GM12878 (cell line): ENCODE results near the gene KRTAP5-6. TPM values are rescaled to one million over a fixed set of nuclear protein-coding genes. Genes with fewer than 3 reads are reported as not detected.
"Not testable (repeated sequence)": the region's sequence is repeated elsewhere in the genome, so short reads cannot be mapped to it uniquely, and the experiment has no call there.

Experiments used
- ATAC-seq: fragments of 200-7000 bp; cut with Tn5 transposase; 3 replicates; pipeline ENCODE4 v1.9.1; 2020; ENCODE audit warnings: mild to moderate bottlenecking, moderate library complexity
- BruUV-seq: library from RNA; stranded (reverse); fragments of 400-500 nt; replicated peaks from 2 replicates; lab custom pipeline; 2021; lab: Mats Ljungman, UMichigan
- CTCF ChIA-PET: fragments of 300-600 bp; sonication (Branson Sonifier 250); formaldehyde crosslinking; extraction: SDS; loops from one replicate; lab custom pipeline; 2021; ENCODE audit warnings: inconsistent platforms; lab: Yijun Ruan, JAX
- POLR2A ChIA-PET: fragments of 350-600 bp; formaldehyde crosslinking; extraction: SDS; loops from one replicate; lab custom pipeline; 2021; ENCODE audit warnings: inconsistent platforms; lab: Charles Lee
- RAD21 ChIA-PET: fragments of 300-600 bp; sonication (Branson Sonifier 250); formaldehyde crosslinking; loops from one replicate; lab custom pipeline; 2023; ENCODE audit warnings: antibody characterized with exemption; ENCODE audit not compliant: unreplicated experiment; lab: Charles Lee
- SMC1A ChIA-PET: fragments of 300-600 bp; sonication (Branson Sonifier 250); formaldehyde crosslinking; loops from one replicate; lab custom pipeline; 2023; ENCODE audit not compliant: unreplicated experiment, uncharacterized antibody; lab: Charles Lee
- DNase-seq: peaks from one replicate; pipeline ENCODE4 v3.0.0-alpha.2; 2011; ENCODE audit warnings: low read depth, low spot score
- FAIRE-seq: peaks from 3 replicates; lab custom pipeline; 2011; peaks lifted over from hg19 to GRCh38; lab: Jason Lieb, UNC
- H2AFZ ChIP-seq: 2 replicates; pipeline ENCODE4 v1.6.0; 2011; ENCODE audit warnings: low read depth, low read length, control low read depth; ENCODE audit not compliant: control insufficient read depth
- H3K27ac ChIP-seq: 2 replicates; pipeline ENCODE4 v1.5.1; 2011; ENCODE audit warnings: control low read depth; ENCODE audit not compliant: control insufficient read depth, insufficient read depth
- H3K27me3 ChIP-seq, 2 experiments: replicated peaks in 1 of 2; 2 replicates each; pipeline versions ENCODE4 v1.6.0 to v1.6.1; 2011; ENCODE audit warnings: low read length in 1 of 2; ENCODE audit not compliant: control insufficient read depth in 2 of 2, insufficient read depth in 2 of 2
- H3K36me3 ChIP-seq, 2 experiments: 2 replicates each; pipeline ENCODE4 v1.5.1; 2011; ENCODE audit warnings: low read length in 1 of 2; ENCODE audit not compliant: control insufficient read depth in 2 of 2, insufficient read depth in 2 of 2
- H3K4me1 ChIP-seq: 2 replicates; pipeline ENCODE4 v1.6.1; 2011; ENCODE audit warnings: mild to moderate bottlenecking, low read length, moderate library complexity, mixed read lengths; ENCODE audit not compliant: control insufficient read depth, insufficient read depth
- H3K4me2 ChIP-seq: 2 replicates; pipeline ENCODE4 v1.6.0; 2011; ENCODE audit warnings: control low read depth; ENCODE audit not compliant: control insufficient read depth, insufficient read depth
- H3K4me3 ChIP-seq: fragments of 200-600 bp; sonication (generic); 2 replicates; pipeline ENCODE4 v1.5.1; 2016
- H3K79me2 ChIP-seq: 2 replicates; pipeline ENCODE4 v1.6.0; 2011; ENCODE audit warnings: low read length; ENCODE audit not compliant: control insufficient read depth, insufficient read depth
- H3K9ac ChIP-seq: 2 replicates; pipeline ENCODE4 v1.8.0; 2011; ENCODE audit warnings: low read length, control low read depth, mixed read lengths; ENCODE audit not compliant: control insufficient read depth, insufficient read depth
- H3K9me3 ChIP-seq: replicated peaks from 3 replicates; pipeline ENCODE4 v1.5.1; 2011; ENCODE audit warnings: mild to moderate bottlenecking, low read length; ENCODE audit not compliant: control insufficient read depth, insufficient read depth
- H4K20me1 ChIP-seq: 2 replicates; pipeline ENCODE4 v1.6.0; 2011; ENCODE audit not compliant: control insufficient read depth, insufficient read depth
- ATF2 ChIP-seq: IDR thresholded peaks from 2 replicates; pipeline ENCODE4 v1.6.1; 2012; ENCODE audit warnings: low read length, inconsistent platforms
- BACH1 ChIP-seq: fragments of 450-650 bp; IDR thresholded peaks from 2 replicates; pipeline ENCODE4 v1.6.1; 2017; ENCODE audit warnings: mild to moderate bottlenecking, borderline replicate concordance
- CREB1 ChIP-seq: IDR thresholded peaks from 2 replicates; pipeline ENCODE4 v1.6.1; 2012; ENCODE audit warnings: low read depth, mild to moderate bottlenecking, inconsistent platforms
- NFIC ChIP-seq: IDR thresholded peaks from 2 replicates; pipeline ENCODE4 v1.6.1; 2012; ENCODE audit warnings: low read depth, mild to moderate bottlenecking, inconsistent platforms, low read length, moderate library complexity
- NFYA ChIP-seq: IDR thresholded peaks from 2 replicates; pipeline ENCODE4 v1.6.1; 2011; ENCODE audit warnings: low read depth, mild to moderate bottlenecking, low read length, improper control_type of control experiment, borderline replicate concordance
- NR2C1 ChIP-seq: fragments of 450-650 bp; IDR thresholded peaks from 2 replicates; pipeline ENCODE4 v1.6.1; 2017; ENCODE audit warnings: antibody characterized with exemption, mild to moderate bottlenecking, moderate library complexity
- POLR2AphosphoS5 ChIP-seq: IDR thresholded peaks from 2 replicates; pipeline ENCODE4 v1.6.1; 2011; ENCODE audit warnings: mild to moderate bottlenecking, low read length, inconsistent platforms
- RFX5 ChIP-seq: IDR thresholded peaks from 2 replicates; pipeline ENCODE4 v1.6.1; 2011; ENCODE audit warnings: low read depth, low read length, improper control_type of control experiment
- SMARCA5 ChIP-seq: fragments of 450-650 bp; IDR thresholded peaks from 2 replicates; pipeline ENCODE4 v1.6.1; 2017; ENCODE audit warnings: mild to moderate bottlenecking
- TARDBP ChIP-seq: IDR thresholded peaks from 2 replicates; pipeline ENCODE4 v1.6.1; 2016; ENCODE audit warnings: borderline replicate concordance
- WGBS: methylation state at CpG from one replicate; pipeline ENCODE4 v1.1.6; 2016; ENCODE audit warnings: low lambda C conversion rate; ENCODE audit not compliant: insufficient replicate concordance, insufficient coverage; ENCODE audit errors: missing lambda C conversion rate; 5-methylcytosine and 5-hydroxymethylcytosine counted together
- in situ Hi-C: fragments of 300-500 bp; cut with MboI; formaldehyde crosslinking; loops from 9 replicates; pipeline ENCODE4 v1.14.3; 2018; ENCODE audit warnings: mixed read lengths
- intact Hi-C: fragments of 100-400 bp; cut with micrococcal nuclease; formaldehyde crosslinking; loops from one replicate; pipeline ENCODE4 v1.14.2; 2022; ENCODE audit not compliant: unreplicated experiment
- polyA plus RNA-seq, 11 experiments: library from polyadenylated mRNA; depleted of rRNA in 4 of 11; unstranded in 6 of 11; stranded (reverse) in 5 of 11; fragments of >200 nt; fragmentation: Nextera tagmentation in 4 of 11; fragmentation: Illumina TruSeq in 1 of 11; extraction: Ambion mirVana in 4 of 11; extraction: Trizol in 1 of 11; gene quantifications; 1 replicate in 1 of 11; 2 replicates in 10 of 11; pipeline versions ENCODE4 v1.2.1 to v1.2.3, GENCODE V29; 2011 to 2016; ENCODE audit warnings: inconsistent platforms in 2 of 11, missing spikeins in 2 of 11, low read depth in 1 of 11
- total RNA-seq, 4 experiments: library from RNA; depleted of rRNA in 3 of 4; stranded (reverse); fragments of >200 nt in 3 of 4; fragmentation: Illumina TruSeq in 1 of 4; extraction: Trizol in 1 of 4; gene quantifications; 2 replicates each; pipeline versions ENCODE4 v1.2.1 to v1.2.3, GENCODE V29; 2013 to 2021

Gene KRTAP5-6
- total and polyA plus RNA-seq, 10 of the 15 experiments (the other 5 are each of a cell fraction or from before 2014, with no cell fraction given) = not detected

DNA sequence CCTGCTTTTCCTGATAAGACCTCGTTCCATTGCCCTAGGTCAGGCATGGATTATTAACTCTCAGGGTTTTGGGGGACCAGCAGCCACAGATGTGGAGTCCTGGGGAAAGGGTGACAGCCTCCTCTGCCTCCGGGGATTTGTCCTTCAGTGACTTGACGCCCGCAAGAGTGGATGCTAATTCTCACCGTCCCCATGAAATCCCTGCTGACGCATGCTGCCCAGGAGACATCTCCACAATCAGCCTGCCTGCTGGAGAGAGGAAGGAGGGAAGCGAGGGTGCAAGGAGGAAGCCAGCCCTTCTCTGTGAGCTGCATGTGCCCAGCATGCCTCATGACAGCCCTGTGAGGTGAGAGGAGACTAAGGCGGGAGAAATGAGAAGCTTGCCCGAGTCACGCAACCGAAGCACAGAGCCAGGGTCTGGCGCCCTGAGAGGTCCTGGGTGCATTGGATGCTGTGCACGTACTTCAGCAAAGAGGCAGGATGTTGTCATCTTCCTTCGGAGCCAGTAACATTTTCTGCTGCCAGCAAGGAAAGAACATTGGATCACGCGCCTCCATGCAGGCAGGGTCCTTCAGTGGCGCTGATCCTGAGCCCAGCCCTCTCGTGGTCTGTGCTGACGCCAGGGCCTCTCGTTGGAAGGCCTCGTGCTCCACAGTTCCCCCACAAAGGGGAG is 27.3 kb upstream of the KRTAP5-6 start (continued):
- TF ChIP-seq BACH1 (no peak), POLR2AphosphoS5 (no peak)
- TF ChIP-seq, all 136 proteins: peak for 0

- H3K4me2 ChIP-seq, ATAC-seq, H2AFZ ChIP-seq, in situ Hi-C loops, intact Hi-C loops, H4K20me1 ChIP-seq, H3K79me2 ChIP-seq, CTCF ChIA-PET, H3K9ac ChIP-seq, H3K9me3 ChIP-seq, H3K4me3 ChIP-seq, POLR2A ChIA-PET, DNase-seq, H3K4me1 ChIP-seq, SMC1A ChIA-PET, H3K36me3 ChIP-seq, FAIRE-seq, H3K27me3 ChIP-seq, BruUV-seq, H3K27ac ChIP-seq, RAD21 ChIA-PET: not testable (repeated sequence)
- 80% methylated on average over 1 of the region's 1 CpG for WGBS
Measured at GRCh38 chr11:1670457-1670856, 26.5 kb upstream of the KRTAP5-6 start.

DNA sequence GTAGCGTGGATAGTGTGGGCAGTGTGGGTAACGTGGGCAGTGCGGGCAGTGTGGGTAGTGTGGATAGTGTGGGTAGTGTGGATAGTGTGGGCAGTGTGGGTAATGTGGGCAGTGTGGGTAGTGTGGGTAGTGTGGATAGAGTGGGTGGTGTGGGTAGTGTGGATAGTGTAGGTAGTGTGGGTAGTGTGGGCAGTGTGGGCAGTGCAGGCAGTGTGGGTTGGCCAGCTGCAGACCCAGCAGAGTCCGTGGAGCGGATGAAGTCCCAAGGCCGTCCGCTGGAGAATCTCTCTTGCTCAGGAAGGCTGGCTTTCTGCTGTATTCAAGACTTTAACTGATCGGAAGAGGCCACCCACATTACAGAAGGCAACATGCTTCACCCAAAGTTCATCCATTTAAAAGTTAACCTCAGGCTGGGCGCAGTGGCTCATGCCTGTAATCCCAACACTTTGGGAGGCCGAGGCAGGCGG is 26.1 kb upstream of the KRTAP5-6 start:
- CTCF ChIA-PET = no interaction called here
- Histone ChIP-seq H3K4me3 (no peak overlapping the region), H3K27me3 (no peaks in the 10 kb centered on the region; a peak in 1 of 4 replicates), H3K36me3 (no peaks in the 10 kb centered on the region), H3K4me1 (no peaks in the 10 kb centered on the region), H3K9me3 (no peaks in the 10 kb centered on the region), H2AFZ (no peak overlapping the region), H3K4me2 (no peak overlapping the region), H3K9ac (no peak overlapping the region), H3K27ac (no peak overlapping the region), H3K79me2 (no peaks in the 10 kb centered on the region), H4K20me1 (no peaks in the 10 kb centered on the region)
- FAIRE-seq (no peak), DNase-seq (no peak), ATAC-seq (no peak)
- no TSS peak for BruUV-seq
- POLR2A ChIA-PET = no interaction called here
- SMC1A ChIA-PET = no interaction called here
- intact Hi-C loops (no loop called here), in situ Hi-C loops (no loop called here)
- 47% methylated on average over 7 of the region's 11 CpGs for WGBS
- TF ChIP-seq ATF2 (no peak), TARDBP (no peak), NR2C1 (no peak), NFYA (no peak), NFIC (no peak), SMARCA5 (no peak), CREB1 (no peak), RFX5 (no peak)
- RAD21 ChIA-PET = no interaction called here
